Retina (tissue), 1 donor: ENCODE data around the gene HIVEP2.

ENCODE experiments used
- DNase-seq: peaks from one replicate; pipeline ENCODE4 v3.0.0-alpha.2; 2016

Gene HIVEP2

DNA sequence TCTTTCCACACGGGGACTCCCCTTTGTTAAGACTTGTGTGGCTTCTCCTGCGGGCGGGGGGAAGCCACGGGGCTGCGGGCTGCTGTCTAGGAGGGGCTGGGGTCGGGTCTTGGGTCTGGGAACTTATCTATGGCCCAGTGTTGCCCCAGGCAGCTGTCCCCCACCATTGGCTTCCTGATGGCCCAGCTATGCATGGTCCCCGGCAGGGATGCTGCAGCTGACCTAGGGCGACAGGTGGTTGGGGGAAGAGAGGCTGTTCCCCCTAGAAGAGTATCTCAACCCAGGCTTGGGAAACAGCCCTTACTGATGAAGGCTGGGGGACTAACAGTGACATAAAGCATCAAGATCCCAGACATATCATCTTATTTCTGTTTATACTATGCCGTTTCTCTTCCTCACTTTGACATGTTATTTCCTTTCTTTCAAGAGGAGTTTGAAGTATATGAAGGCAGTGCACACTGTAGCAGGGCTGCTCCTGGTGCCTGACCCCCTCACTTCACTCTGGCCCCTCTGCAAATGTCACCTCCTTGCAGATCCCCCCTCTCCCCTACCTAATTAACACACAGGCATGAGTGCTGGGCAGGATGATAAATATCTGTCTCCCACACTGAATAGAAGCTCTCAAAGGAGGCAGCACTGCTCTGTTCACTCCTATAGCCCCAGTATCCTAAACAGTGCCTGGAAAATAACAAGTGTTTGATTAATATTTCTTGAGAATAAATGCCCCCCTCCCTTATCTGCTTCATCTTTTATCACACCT lies 87.0 kb downstream of the HIVEP2 start:
- no peak for DNase-seq

DNA sequence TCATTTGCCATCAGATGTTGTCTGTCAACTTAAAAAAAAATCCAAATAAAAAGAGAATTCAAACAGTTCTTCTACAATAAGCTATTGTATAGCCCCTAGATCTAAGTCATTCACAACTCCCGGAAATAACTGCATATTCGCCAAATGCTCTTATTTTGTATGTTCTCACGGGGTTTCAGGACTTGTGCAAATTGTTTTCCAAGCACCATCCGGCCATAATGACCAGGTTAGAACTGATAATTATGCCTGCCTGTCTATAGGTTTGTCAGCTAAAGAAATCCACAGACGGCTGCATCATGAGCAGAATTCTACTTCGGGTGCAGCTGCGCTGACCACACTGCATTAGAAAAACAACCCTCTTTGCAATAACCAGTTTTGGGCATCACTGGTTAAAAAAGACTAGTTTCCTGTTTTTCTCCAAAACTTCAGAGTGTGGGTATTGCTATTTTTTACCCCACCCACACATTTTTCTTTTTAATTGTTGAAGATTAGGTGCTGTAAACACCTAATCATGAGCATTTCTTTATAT lies 87.7 kb downstream of the HIVEP2 start:
- no peak for DNase-seq

- peak; percentile 73 for DNase-seq
Observed at GRCh38 chr6:142856624-142857232, 88.2 kb downstream of the HIVEP2 start.

DNA sequence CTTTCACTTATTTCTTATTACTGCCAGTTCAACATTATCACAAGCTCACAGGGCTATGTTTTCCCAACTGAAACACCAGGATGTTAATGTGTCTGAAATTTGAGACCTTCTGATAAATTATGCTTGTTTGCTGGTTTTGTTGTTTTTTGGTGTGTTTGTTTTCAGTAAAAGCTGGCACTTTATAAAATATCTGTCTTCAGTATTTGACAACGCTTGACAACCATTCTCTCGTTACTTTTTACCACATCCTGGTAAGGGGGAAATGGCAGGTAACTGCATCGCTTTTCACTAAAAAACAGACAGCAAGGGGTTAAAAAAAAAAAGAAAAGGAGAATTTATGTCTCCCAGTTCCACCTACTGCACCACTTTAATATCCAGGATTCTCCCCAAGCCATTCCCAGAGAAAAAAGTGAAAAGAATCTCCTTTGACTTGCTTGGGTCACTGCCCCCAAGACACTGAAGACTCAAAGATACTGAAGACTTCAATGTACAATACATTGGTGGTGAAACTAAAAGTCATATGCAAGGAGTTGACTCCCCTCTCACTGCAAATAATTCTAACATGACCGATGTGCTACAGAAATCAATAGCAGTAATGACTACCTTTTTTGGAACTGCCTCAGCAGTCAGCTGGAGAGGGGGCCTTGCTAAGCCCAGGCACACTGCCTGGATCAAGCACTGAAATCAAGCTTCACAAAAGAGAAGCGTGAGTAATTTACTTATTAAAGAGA lies 88.9 kb downstream of the HIVEP2 start:
- no peak for DNase-seq

DNA sequence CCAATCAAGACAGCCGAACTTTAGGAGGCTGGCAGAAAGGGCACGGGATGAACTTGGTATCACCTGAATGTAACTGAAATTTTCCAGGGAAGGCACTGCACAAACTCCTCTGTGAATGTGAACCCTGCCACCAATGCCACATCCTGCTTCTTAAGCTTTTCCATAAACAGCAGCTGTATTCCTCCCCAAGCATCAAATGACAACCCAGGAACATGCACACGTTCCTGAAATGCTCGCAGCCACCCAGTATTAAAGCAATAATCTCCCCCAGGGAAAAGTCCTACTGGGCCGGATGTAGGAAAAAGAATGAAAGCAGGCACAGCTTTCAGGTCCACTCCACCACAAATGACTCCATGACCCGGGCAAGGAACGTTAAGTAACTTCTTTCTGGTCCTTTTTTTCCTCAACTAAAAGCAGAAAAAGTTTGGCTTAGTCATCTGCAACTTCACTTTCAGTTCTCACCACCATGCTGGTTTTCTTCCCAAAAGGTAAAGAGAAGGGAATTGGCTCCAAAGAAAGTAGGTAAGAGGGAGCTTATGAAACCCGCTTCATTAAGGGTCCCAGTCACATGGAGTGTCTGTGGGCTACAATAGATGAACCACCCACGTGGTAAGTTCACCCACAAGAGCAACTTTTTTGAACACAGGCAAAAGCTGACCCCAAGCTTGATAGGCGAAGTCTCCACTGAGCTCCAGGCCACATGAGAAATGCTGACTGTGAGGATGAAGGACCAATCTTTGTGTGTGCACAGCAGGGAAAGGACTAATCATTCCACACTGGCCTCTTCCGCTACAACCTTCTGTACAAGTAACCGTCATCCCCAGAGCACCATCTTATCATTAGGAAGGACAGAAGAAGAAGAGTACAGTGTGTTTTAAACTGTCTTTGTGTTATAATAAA lies 90.1 kb downstream of the HIVEP2 start:
- no peak for DNase-seq

GRCh38 chr6:142853244-142854180 lies 91.5 kb downstream of the HIVEP2 start:
- DNase-seq: no peak

GRCh38 chr6:142851601-142852000 lies 93.4 kb downstream of the HIVEP2 start:
- no peak for DNase-seq

DNA sequence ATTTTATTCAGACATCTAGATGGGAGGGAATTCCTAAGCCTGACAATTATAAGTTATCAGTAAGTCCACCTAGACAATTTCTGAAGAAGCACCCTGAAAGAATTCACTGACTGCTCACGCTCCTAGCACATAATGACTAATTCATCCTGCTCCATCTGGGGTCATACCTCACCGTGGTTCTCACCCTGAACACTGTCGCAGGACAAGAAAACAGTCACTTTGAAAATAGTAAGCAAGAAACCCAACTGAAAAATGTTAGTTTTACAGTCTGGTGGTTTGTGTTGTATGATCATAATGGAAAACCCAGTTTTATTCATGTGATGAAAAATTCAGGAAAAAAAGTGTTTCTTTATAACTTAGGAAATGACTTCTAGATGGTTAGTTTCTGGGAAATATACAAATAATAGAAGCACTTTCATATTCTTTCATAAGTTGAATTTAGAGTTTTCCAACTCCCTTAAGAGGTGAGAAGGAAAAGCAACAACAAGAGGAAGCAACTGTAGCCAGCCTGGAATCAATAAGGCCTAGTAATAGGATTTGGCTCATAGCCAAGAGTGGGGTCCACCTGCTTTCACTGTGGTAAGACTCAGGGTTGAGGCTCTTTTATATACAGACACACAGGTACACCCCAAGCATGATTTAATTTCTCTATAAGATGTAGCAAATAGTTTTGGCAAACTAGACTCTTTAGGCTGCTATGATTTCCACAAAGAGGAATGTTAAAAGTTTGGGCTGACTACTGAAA lies 94.1 kb downstream of the HIVEP2 start:
- no peak for DNase-seq

DNA sequence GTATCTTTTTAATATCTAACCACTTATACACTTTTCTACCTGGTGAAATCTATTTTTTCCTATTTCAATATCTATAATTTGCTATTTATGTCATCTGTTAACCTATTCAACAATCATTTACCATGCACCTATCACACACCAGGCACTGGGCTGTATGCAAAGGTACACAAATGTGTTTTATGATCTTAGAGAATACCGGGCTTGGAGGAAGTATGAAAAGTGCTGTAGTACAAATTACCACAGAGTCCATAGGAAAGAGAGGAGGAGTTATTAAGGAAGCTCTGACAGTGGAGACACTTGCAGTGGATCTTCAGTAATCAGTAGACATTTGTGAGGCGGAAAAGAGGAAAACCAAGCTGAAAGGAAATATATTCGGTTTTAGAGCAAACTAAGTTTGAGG lies 96.0 kb downstream of the HIVEP2 start:
- no peak for DNase-seq

DNA sequence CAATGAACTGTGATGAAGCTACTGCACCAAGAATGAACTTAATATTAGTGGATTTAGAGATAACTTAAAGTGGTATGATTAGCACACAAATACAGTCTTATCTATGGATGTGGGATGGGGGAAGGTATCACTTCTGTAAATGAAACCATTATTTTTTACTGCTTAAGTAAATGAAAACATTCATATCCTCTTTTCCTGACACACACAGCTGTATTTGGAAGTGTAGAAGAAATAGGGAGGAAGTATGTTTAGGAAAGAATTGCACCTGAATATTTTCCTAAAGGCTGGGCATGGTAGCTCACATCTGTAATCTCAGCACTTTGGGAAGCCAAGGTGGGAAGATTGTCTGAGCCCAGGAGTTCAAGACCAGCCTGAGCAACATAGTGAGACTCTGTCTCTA lies 96.8 kb downstream of the HIVEP2 start:
- DNase-seq: no peak

DNA sequence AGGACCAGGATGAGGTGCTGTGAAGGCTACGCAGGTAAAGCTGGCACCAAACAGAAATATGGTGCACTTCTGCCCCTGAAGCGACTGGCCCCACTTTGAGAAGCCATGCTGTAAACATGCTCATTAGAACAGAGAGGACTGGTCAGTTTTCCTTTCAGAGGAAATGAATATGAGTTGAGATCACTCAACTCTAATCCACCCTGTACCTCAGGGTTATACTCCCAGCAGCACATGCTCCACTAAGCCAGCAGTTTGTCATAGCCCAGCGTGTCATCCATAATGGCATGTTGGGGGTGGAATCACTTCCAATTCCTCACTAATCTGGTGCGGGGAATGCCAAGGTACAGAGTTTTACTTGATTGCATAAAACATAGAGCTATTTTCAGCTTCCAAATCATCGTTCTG lies 98.1 kb downstream of the HIVEP2 start:
- DNase-seq: peak; percentile 39

DNA sequence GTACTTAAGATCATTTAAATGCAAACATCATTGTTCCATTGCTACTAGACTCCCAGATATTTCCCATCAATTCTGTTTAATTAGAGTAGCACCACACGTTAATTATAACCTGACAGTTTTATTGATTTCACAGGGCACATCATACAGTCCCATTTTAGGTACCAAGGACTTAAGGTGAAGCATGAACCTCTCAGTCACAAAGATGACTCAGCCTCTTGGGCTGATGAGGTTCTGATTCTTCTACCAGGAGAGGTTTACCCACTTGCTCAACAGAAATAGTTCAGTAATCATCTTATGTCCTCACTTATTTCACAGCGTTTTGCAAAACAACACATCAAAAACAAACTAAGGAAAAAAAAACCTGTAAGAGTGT lies 98.5 kb downstream of the HIVEP2 start:
- peak; percentile 42 for DNase-seq

DNA sequence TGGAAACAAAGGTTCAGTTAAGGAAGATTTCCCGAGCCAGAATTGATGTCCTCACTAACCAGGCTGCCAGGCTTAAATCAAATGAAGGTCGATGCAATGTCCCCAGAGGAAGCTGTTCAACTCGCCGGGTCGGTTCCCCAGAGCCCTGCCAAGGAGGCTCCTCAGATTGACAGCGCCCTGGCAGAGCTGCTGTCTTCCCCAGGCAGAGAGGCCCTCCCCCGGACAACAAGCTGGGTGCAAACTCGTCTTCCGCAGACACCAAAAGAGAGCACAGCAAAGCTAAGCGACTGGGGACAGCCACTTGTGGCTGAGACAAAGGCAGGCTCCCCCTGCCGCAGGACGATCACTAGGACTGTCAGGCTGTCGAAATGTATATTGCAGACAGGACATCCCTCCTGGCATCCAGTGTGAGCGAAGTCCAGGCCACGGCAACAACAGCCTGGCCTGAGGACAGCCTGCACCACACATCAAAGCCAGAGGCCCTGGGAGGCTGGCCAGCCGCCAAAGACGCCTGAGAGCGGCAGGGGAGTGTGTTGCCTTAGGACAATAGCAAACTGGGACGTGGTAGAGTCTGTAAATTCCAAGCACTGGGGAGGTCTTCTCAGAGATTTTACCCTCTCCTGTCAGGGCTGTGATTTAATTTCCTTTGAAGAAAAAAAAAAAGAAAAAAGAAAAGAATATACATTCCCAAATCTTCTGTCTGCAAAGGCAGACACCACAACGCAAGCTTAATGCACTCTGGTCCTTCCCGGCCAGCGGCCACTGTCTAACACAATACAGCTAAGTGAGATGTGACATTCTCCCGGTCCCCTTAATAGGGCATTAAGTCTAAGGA lies 99.1 kb downstream of the HIVEP2 start:
- peak; percentile 88 for DNase-seq

DNA sequence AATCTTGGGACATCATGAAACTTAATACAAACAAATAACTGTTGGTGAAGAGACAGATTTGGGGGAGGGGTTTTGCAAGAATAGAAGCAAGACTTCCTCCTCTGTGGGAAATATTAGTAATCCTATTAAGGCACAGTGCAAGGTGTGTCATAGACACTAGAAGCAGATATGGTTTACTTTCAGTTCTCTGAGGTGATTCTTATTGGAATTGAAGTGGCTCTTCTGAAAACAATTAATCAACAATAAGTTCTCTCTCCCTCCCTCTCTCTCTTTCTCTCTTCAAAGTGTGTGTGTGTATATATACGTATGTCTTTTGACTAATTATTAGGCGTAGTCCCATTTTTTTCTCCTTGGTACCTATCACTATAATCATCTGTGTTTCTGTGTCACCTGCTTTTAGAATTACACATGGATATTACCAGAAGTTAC lies 99.8 kb downstream of the HIVEP2 start:
- DNase-seq: no peak

- no peak for DNase-seq
Observed at GRCh38 chr6:142844065-142844755, 100.8 kb downstream of the HIVEP2 start.

GRCh38 chr6:142843361-142843760 lies 101.6 kb downstream of the HIVEP2 start:
- no peak for DNase-seq

DNA sequence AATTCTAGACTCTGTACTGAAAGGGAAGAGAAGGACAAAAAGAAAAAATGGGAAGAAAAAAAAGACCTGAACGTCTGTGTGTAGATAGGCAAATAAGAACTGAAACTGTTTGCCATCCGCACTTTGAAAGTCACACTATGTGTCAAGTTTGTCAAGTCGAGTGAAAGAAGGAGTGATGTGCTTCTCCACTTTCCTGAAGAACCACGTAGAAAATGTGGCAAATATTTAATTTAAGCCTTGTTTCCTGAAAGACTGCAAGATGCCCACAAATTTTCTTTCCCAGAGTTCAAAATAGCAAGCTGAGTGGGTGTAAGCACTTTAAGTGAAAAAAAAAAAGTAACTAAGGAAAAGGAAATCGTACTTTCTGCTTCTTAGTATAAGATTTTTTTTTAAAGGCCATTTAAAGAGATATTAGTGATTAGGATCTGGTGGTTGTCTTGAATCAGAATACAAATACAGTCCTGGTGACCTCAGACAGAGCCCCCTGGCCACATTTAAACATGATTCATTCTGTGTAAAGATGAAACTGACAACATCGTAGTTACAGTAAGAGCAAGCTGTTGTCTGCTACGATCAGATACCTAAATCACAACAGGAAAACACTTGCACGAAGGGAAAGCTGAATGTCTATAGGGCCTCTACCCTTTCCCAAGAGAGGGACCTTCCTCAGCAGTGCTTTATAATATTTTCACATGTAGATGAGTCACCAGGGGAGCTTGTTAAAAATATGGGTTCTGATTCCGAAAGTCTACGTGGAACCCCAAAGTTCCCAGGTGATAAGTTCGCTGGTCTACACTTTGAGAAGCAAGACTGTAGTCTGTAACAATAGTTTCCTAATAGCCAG lies 102.3 kb downstream of the HIVEP2 start:
- DNase-seq: no peak

GRCh38 chr6:142841915-142842314 lies 103.1 kb downstream of the HIVEP2 start:
- no peak for DNase-seq
